Neural crest cell (in vitro differentiated cells): ENCODE measurements around the gene TLCD3A. TPM values are rescaled to one million over a fixed set of nuclear protein-coding genes. Genes with fewer than 3 reads are reported as not detected.
A peak's percentile ranks its signal among the peaks of the same experiment; 100 is the strongest.
"Not testable (repeated sequence)": the region's sequence is repeated elsewhere in the genome, so short reads cannot be mapped to it uniquely, and the experiment has no call there.

ENCODE experiments used
- DNase-seq: peaks from one replicate; pipeline ENCODE4 v3.0.0; 2021; ENCODE audit warnings: low read depth, mixed read lengths, low spot score
- H3K27ac Mint-ChIP-seq: one replicate; pipeline ENCODE4 v1.8.0; 2021; ENCODE audit warnings: mild to moderate bottlenecking, mixed read lengths; ENCODE audit not compliant: unreplicated experiment
- H3K27me3 Mint-ChIP-seq: 2 replicates; pipeline ENCODE4 v1.8.0; 2021; ENCODE audit warnings: low read depth, mild to moderate bottlenecking, mixed read lengths
- H3K36me3 Mint-ChIP-seq: 2 replicates; pipeline ENCODE4 v1.8.0; 2021; ENCODE audit warnings: low read depth, mild to moderate bottlenecking, mixed read lengths
- H3K4me1 Mint-ChIP-seq: 2 replicates; pipeline ENCODE4 v1.8.0; 2021; ENCODE audit warnings: mixed read lengths
- H3K4me3 Mint-ChIP-seq: one replicate; pipeline ENCODE4 v1.8.0; 2021; ENCODE audit warnings: mild to moderate bottlenecking, mixed read lengths
- H3K9me3 Mint-ChIP-seq: 2 replicates; pipeline ENCODE4 v1.8.0; 2021; ENCODE audit warnings: mixed read lengths
- CTCF ChIP-seq: fragments of 200-600 bp; sonication (generic); conservative IDR thresholded peaks from 2 replicates; pipeline ENCODE4 v1.5.0; 2021; ENCODE audit warnings: antibody characterized with exemption, mild to moderate bottlenecking
- total RNA-seq: library from RNA; stranded (reverse); gene quantifications from 2 replicates; pipeline ENCODE4 v1.2.1, GENCODE V29; 2021

TLCD3A gene
- total RNA-seq, 1 donor from 2014 or later, result 22.5 TPM

- no peak for TF ChIP-seq CTCF
- H3K9me3 Mint-ChIP-seq, result no peaks in the 10 kb centered on the region
- peaks cover 42% of the 10 kb centered on the region for H3K4me1 Mint-ChIP-seq
- no peak overlapping the region for H3K27ac Mint-ChIP-seq
- peak overlapping the region; percentile 75 for H3K4me3 Mint-ChIP-seq
- no peak for DNase-seq
- peaks cover 8% of the 10 kb centered on the region for H3K36me3 Mint-ChIP-seq
- H3K27me3 Mint-ChIP-seq, result peaks cover 3% of the 10 kb centered on the region
These were observed 45.7 kb downstream of the TLCD3A start for GRCh38 chr17:778096-778495.

DNA sequence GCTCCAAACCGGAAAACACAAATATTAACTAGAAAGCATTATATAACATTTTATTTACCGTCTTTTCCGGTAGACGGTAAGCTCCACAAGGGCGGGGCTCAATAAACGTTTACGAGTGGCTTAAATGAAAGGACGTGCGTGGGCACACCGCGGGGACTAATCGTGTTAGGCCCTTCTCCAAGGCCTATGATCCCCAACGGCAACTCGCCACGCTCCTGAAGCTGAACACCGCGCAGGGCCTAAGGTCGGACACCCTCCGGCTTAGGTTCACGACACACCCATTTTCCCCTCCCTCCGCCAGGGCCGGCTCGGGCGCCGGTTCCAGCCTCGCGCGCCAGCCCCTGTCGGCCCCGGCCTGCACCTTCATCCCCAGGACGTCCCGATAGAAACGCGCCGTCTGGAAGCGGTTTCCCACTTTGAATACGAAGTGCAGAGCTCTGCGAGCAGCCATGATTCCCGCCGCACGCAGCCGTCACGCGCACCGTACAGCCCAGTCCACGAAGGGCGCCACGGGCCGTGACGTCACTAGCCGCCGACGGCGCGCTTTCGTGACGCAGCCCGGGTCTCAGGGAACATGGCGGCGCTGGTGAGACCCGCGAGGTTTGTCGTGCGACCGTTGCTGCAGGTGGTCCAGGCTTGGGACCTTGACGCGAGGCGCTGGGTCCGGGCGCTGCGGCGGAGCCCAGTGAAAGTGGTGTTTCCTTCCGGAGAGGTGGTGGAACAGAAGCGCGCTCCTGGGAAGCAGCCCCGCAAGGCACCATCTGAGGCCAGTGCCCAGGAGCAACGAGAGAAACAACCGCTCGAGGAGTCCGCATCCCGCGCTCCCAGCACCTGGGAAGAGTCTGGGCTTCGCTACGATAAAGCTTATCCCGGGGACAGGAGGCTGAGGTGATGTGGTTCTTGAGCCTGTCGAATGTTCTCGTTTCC is 49.7 kb downstream of the TLCD3A start, which contains the start of the genes GLOD4 and MRM3:
Gene GLOD4 (minus strand): TSS at position 476 of the 927 bp plus-strand sequence. CDS start 25 bp downstream, at position 451.
Gene MRM3 (plus strand): TSS at position 549 of the 927 bp plus-strand sequence. CDS start 26 bp downstream, at position 575.
- peak within 1 kb of the TSS; percentile 99 for H3K4me3 Mint-ChIP-seq
- DNase-seq, result peak; percentile 90
- H3K36me3 Mint-ChIP-seq, result peaks cover 5% of the 10 kb centered on the region
- peak; percentile 48 for TF ChIP-seq CTCF
- peak within 1 kb of the TSS; percentile 99 for H3K27ac Mint-ChIP-seq
- peaks cover 3% of the 10 kb centered on the region for H3K27me3 Mint-ChIP-seq
- H3K4me1 Mint-ChIP-seq, result peaks cover 31% of the 10 kb centered on the region
- H3K9me3 Mint-ChIP-seq, result no peaks in the 10 kb centered on the region

GRCh38 chr17:784143-784542 is 51.7 kb downstream of the TLCD3A start:
- peaks cover 31% of the 10 kb centered on the region for H3K4me1 Mint-ChIP-seq
- peak overlapping the region; percentile 99 for H3K4me3 Mint-ChIP-seq
- H3K27me3 Mint-ChIP-seq, result peaks cover 3% of the 10 kb centered on the region
- H3K36me3 Mint-ChIP-seq, result peaks cover 5% of the 10 kb centered on the region
- no peaks in the 10 kb centered on the region for H3K9me3 Mint-ChIP-seq
- no peak for DNase-seq
- no peak for TF ChIP-seq CTCF
- H3K27ac Mint-ChIP-seq, result no peak overlapping the region

DNA sequence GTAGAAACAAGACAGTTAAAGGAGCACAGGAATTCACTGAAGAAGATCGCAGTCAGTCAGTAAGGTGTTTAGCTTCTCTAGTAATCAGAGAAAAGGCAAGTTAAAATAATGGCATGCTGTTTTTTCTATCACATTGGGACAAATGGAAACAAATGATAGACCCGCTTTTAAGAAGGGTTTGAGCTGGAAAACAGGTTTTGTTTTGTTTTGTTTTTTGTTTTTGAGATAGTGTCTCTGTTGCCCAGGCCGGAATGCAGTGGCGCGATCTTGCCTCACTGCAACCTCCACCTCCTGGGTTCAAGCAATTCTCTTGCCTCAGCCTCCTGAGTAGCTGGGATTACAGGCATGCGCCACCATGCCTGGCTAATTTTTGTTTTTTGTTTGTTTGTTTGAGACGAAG is 53.5 kb downstream of the TLCD3A start:
- Mint-ChIP-seq H3K4me1 (peaks cover 26% of the 10 kb centered on the region), H3K4me3 (peak overlapping the region; percentile 33)
- not testable (repeated sequence) for H3K27me3 Mint-ChIP-seq, H3K27ac Mint-ChIP-seq, H3K36me3 Mint-ChIP-seq, DNase-seq, H3K9me3 Mint-ChIP-seq

GRCh38 chr17:787641-788221 is 55.3 kb downstream of the TLCD3A start:
- no peak for DNase-seq
- H3K4me1 Mint-ChIP-seq, result peaks cover 14% of the 10 kb centered on the region
- no peaks in the 10 kb centered on the region for H3K9me3 Mint-ChIP-seq
- no peak overlapping the region for H3K4me3 Mint-ChIP-seq
- no peak for TF ChIP-seq CTCF
- H3K36me3 Mint-ChIP-seq, result peaks cover 12% of the 10 kb centered on the region
- no peak overlapping the region for H3K27ac Mint-ChIP-seq
- peaks cover 4% of the 10 kb centered on the region for H3K27me3 Mint-ChIP-seq
